Activated CD4-positive, alpha-beta T cell treated with anti-CD3 and anti-CD28 coated beads, Interleukin-2, amount 50 U/mL, for 1 hour (primary cell): ENCODE measurements around the gene DAB2IP.

ENCODE experiments used
- DNase-seq: peaks from one replicate; pipeline ENCODE4 v3.0.0-alpha.2; 2020

DAB2IP gene

GRCh38 chr9:121645003-121645402, 6.4 kb upstream of the DAB2IP start:
- DNase-seq, result no peak

- DNase-seq, result no peak
Measured at GRCh38 chr9:121645853-121646807, 5.3 kb upstream of the DAB2IP start.

GRCh38 chr9:121646992-121647391, 4.4 kb upstream of the DAB2IP start:
- no peak for DNase-seq

GRCh38 chr9:121648172-121648571, 3.3 kb upstream of the DAB2IP start:
- no peak for DNase-seq

GRCh38 chr9:121648799-121649198, 2.6 kb upstream of the DAB2IP start:
- DNase-seq, result no peak

GRCh38 chr9:121649476-121650216, 1.8 kb upstream of the DAB2IP start:
- DNase-seq, result no peak

- DNase-seq, result no peak
Measured at GRCh38 chr9:121650217-121651007, 1.0 kb upstream of the DAB2IP start.

- no peak for DNase-seq
Measured at GRCh38 chr9:121651008-121651294, 483 bp upstream of the DAB2IP start.

- DNase-seq, result no peak
Measured at GRCh38 chr9:121652021-121652837, 795 bp downstream of the DAB2IP start.

- no peak for DNase-seq
Measured at GRCh38 chr9:121652838-121653231, 1.4 kb downstream of the DAB2IP start.

GRCh38 chr9:121654499-121655140, 3.2 kb downstream of the DAB2IP start:
- DNase-seq, result no peak

- no peak for DNase-seq
Measured at GRCh38 chr9:121655231-121655755, 3.9 kb downstream of the DAB2IP start.

- no peak for DNase-seq
Measured at GRCh38 chr9:121656941-121657470, 5.6 kb downstream of the DAB2IP start.

- no peak for DNase-seq
Measured at GRCh38 chr9:121658166-121658565, 6.7 kb downstream of the DAB2IP start.

- DNase-seq, result no peak
Measured at GRCh38 chr9:121658591-121658990, 7.2 kb downstream of the DAB2IP start.

- DNase-seq, result no peak
Measured at GRCh38 chr9:121660367-121660766, 8.9 kb downstream of the DAB2IP start.

- no peak for DNase-seq
Measured at GRCh38 chr9:121660876-121661275, 9.4 kb downstream of the DAB2IP start.

- DNase-seq, result no peak
Measured at GRCh38 chr9:121661328-121661727, 9.9 kb downstream of the DAB2IP start.

- no peak for DNase-seq
Measured at GRCh38 chr9:121662359-121662758, 10.9 kb downstream of the DAB2IP start.

GRCh38 chr9:121662891-121663580, 11.6 kb downstream of the DAB2IP start:
- no peak for DNase-seq

GRCh38 chr9:121663591-121663990, 12.2 kb downstream of the DAB2IP start:
- DNase-seq, result no peak
